ENCODE measurements around the gene MUC15.

The MUC15 gene

DNA sequence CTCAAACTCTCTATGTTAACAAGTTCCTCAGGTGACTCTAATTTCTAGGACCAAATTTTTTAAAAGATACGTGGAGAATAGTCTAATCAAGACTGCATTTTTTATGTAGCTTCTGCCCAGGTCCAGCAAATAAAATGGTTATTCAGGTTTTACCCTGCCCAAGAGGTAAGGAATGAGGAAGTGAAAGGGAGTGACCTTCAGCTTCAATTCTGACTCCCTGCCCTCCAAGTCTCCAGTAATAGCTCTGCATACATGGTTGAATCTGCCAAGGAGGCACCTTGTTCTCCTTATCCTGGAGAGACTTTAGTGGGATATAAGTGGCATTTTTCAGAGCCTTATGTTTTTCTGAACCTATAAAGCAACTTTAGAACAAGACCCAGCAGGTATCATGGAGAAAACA, 15.5 kb downstream of the MUC15 start:
- no peak for TF ChIP-seq EZH2 (IDR thresholded peaks at IDR 0.05)
- TF ChIP-seq POLR2AphosphoS5 (IDR thresholded peaks at IDR 0.05; ENCODE audit: borderline replicate concordance, low read depth, low read length): no peak
- TF ChIP-seq FOXP2 (optimal IDR thresholded peaks at IDR 0.05; ENCODE audit: control extremely low read depth, extremely low read length, insufficient read depth): no peak
- DNase-seq (ENCODE audit: low read depth, low spot score): no peak
- Histone ChIP-seq H3K9ac (ENCODE audit: insufficient read length) (no peak overlapping the region), H3K36me3 (ENCODE audit: insufficient read depth, low read length) (no peaks in the 10 kb centered on the region), H3K4me3 (no peak overlapping the region), H3K27ac (no peak overlapping the region), H3K9me3 (ENCODE audit: low read depth, low read length) (no peaks in the 10 kb centered on the region)

DNA sequence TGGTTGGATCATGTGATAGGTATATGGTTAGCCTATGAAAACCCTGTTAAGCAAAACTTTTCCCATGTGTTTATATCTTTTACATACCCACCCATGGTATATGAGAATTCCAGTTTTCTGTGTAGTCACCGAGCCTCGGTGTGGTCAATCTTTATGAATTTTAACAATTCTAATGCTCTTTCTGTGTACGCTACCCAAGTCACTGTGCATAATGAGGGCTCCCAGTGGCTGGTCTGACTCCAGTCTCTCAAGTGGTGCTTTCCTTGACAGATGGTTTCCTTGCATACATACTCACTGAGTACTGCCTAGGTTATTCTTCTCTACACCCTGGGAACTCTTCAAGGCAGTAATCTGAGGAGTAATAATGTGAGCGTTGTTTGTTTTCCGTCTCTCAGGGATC, 17.6 kb downstream of the MUC15 start:
- H3K9ac ChIP-seq (ENCODE audit: insufficient read length): no peak overlapping the region
- H3K27ac ChIP-seq: no peak overlapping the region
- H3K4me3 ChIP-seq: no peak overlapping the region
- DNase-seq (ENCODE audit: low read depth, low spot score): no peak
- H3K9me3 ChIP-seq (ENCODE audit: low read depth, low read length): no peaks in the 10 kb centered on the region
- H3K36me3 ChIP-seq (ENCODE audit: insufficient read depth, low read length): no peaks in the 10 kb centered on the region
- TF ChIP-seq FOXP2 (optimal IDR thresholded peaks at IDR 0.05; ENCODE audit: control extremely low read depth, extremely low read length, insufficient read depth) (no peak), EZH2 (IDR thresholded peaks at IDR 0.05) (no peak), POLR2AphosphoS5 (IDR thresholded peaks at IDR 0.05; ENCODE audit: borderline replicate concordance, low read depth, low read length) (no peak)

DNA sequence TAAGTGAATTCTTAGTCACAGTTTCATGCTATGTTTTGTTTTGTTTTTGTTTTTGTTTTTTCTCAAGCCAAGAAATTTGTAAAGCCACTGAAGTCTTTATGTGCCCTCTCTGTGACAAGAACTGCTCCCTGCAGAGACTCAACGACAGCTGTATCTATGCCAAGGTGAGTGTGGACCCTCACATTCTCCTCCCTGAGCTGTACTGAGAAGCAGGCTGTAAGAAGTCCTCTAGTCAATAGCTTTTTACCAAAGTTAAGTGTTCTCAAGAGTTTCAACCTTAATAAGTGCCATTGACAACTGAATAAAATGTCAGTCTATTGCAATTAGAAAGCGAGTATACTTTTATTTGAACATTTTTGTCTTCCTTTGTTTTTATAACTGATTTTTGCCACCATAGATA, 18.9 kb downstream of the MUC15 start:
- TF ChIP-seq FOXP2 (optimal IDR thresholded peaks at IDR 0.05; ENCODE audit: control extremely low read depth, extremely low read length, insufficient read depth) (no peak), POLR2AphosphoS5 (IDR thresholded peaks at IDR 0.05; ENCODE audit: borderline replicate concordance, low read depth, low read length) (no peak), EZH2 (IDR thresholded peaks at IDR 0.05) (no peak)
- no peak overlapping the region for H3K9ac ChIP-seq (ENCODE audit: insufficient read length)
- no peak for DNase-seq (ENCODE audit: low read depth, low spot score)
- H3K36me3 ChIP-seq (ENCODE audit: insufficient read depth, low read length): no peaks in the 10 kb centered on the region
- no peak overlapping the region for H3K27ac ChIP-seq
- no peak overlapping the region for H3K4me3 ChIP-seq
- H3K9me3 ChIP-seq (ENCODE audit: low read depth, low read length): no peaks in the 10 kb centered on the region

DNA sequence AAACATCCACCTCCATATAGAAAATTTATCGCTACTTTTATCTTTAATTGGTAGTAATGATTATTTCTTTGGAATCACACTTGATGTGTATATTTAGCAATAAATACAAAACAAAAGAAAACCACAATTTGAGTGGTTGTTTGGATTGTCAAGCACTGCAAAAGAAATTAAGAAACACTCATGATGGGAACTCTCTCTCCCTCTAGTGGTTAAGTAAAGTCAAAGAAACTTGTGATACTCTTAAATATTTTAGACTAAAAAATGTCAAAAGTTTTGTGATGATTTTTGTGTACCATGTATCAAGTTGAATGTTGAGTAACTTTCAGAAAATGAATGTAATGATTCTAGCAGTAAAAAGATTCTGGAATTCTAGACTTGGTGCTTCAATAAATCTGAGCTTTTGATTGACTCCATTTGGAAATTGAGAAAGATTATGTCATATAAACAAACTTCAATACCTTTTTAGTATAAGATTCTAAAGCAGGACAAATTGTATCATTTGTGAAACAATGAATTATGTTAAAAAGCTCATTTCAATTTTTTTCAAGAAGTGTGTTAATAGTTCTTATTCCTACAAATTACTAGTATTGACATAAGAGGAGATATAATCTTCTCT, 20.8 kb downstream of the MUC15 start:
- Histone ChIP-seq H3K36me3 (ENCODE audit: insufficient read depth, low read length) (no peaks in the 10 kb centered on the region), H3K9ac (ENCODE audit: insufficient read length) (no peak overlapping the region), H3K27ac (no peak overlapping the region), H3K9me3 (ENCODE audit: low read depth, low read length) (no peaks in the 10 kb centered on the region), H3K4me3 (no peak overlapping the region)
- no peak for DNase-seq (ENCODE audit: low read depth, low spot score)
- TF ChIP-seq EZH2 (IDR thresholded peaks at IDR 0.05) (no peak), POLR2AphosphoS5 (IDR thresholded peaks at IDR 0.05; ENCODE audit: borderline replicate concordance, low read depth, low read length) (no peak), FOXP2 (optimal IDR thresholded peaks at IDR 0.05; ENCODE audit: control extremely low read depth, extremely low read length, insufficient read depth) (no peak)

DNA sequence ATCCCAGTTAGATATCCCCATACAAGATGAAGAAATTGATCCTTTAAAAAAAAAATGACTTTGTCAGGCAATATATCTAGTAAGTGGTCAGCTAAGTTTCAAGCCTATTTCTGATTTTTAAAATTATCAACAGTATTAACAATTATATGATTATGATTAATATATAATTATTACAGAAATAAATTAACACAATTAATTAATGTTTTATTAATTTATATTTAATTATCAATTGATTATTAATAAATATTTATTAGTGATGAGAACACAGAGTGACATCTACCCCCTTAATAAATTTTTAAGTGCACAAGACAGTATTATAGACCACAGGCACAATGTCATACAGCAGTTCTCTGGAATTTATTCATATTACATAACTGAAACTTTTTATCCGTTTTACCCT, 22.0 kb downstream of the MUC15 start:
- Histone ChIP-seq H3K27ac (no peak overlapping the region), H3K36me3 (ENCODE audit: insufficient read depth, low read length) (no peaks in the 10 kb centered on the region), H3K9me3 (ENCODE audit: low read depth, low read length) (no peaks in the 10 kb centered on the region), H3K4me3 (no peak overlapping the region), H3K9ac (ENCODE audit: insufficient read length) (no peak overlapping the region)
- TF ChIP-seq EZH2 (IDR thresholded peaks at IDR 0.05) (no peak), FOXP2 (optimal IDR thresholded peaks at IDR 0.05; ENCODE audit: control extremely low read depth, extremely low read length, insufficient read depth) (no peak), POLR2AphosphoS5 (IDR thresholded peaks at IDR 0.05; ENCODE audit: borderline replicate concordance, low read depth, low read length) (no peak)
- DNase-seq (ENCODE audit: low read depth, low spot score): no peak

DNA sequence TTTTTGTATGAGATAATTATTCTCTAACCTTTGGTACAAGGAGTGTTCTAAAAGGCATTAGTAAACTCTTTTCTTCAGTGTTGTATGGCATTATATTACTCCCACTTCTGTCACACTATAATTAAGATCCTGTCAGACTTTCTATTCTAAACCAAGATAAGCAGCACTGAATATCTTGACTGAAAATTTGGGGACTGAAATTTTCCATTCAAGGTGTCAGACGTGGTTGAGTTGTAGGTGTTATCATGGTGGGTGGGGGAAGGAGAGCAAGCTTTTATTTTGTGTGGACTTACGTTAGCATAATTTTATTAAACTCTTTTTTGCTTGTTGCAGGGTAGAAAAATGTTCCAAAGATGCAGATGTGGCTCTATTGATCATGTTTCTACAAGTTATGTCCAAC, 22.9 kb downstream of the MUC15 start:
- Histone ChIP-seq H3K9ac (ENCODE audit: insufficient read length) (no peak overlapping the region), H3K36me3 (ENCODE audit: insufficient read depth, low read length) (no peaks in the 10 kb centered on the region), H3K27ac (no peak overlapping the region), H3K9me3 (ENCODE audit: low read depth, low read length) (no peaks in the 10 kb centered on the region), H3K4me3 (no peak overlapping the region)
- TF ChIP-seq EZH2 (IDR thresholded peaks at IDR 0.05) (no peak), POLR2AphosphoS5 (IDR thresholded peaks at IDR 0.05; ENCODE audit: borderline replicate concordance, low read depth, low read length) (no peak), FOXP2 (optimal IDR thresholded peaks at IDR 0.05; ENCODE audit: control extremely low read depth, extremely low read length, insufficient read depth) (no peak)
- no peak for DNase-seq (ENCODE audit: low read depth, low spot score)

DNA sequence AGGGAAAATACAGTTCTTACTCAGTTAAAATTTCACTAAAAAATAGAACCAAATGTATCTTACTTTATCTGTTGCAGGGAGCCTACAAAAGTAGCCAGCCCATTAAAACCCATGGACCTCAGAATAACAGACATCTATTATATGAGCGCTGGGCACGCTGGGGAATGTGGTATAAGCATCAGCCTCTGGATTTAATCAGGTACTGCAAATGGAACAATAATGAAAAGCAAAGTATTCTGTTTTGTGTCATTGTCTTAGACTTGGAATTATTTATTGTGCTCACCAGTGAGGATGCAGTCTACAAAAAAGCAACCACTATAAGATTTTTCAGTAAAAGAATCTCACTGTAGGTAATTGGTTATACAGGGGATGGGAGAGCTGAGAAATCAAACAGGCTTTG, 30.2 kb downstream of the MUC15 start:
- no peaks in the 10 kb centered on the region for H3K36me3 ChIP-seq (ENCODE audit: insufficient read depth, low read length)
- no peak overlapping the region for H3K27ac ChIP-seq
- DNase-seq (ENCODE audit: low read depth, low spot score): no peak
- no peak overlapping the region for H3K4me3 ChIP-seq
- TF ChIP-seq FOXP2 (optimal IDR thresholded peaks at IDR 0.05; ENCODE audit: control extremely low read depth, extremely low read length, insufficient read depth): no peak
- H3K9me3 ChIP-seq (ENCODE audit: low read depth, low read length): no peaks in the 10 kb centered on the region
- no peak overlapping the region for H3K9ac ChIP-seq (ENCODE audit: insufficient read length)

DNA sequence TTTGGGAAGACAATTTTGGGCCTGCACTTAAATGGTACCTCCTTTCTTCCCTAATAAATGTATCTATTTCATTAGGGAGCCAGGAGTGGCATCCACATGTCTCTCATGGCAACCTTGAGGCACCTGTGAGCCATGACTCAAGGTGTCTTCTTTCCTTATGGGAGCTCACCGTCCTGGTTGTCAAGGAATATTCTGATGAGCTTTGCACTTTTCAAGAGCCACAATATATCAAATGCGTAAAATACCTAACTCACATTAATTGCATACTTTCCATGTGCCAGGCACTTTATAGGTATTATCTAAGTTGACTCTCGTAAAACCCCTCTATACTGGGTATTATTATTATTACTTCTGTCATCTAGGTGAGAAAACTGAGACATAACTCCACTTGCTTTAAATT, 32.5 kb downstream of the MUC15 start:
- H3K36me3 ChIP-seq (ENCODE audit: insufficient read depth, low read length): no peaks in the 10 kb centered on the region
- TF ChIP-seq EZH2 (IDR thresholded peaks at IDR 0.05): no peak
- TF ChIP-seq FOXP2 (optimal IDR thresholded peaks at IDR 0.05; ENCODE audit: control extremely low read depth, extremely low read length, insufficient read depth): no peak
- TF ChIP-seq POLR2AphosphoS5 (IDR thresholded peaks at IDR 0.05; ENCODE audit: borderline replicate concordance, low read depth, low read length): no peak
- H3K4me3 ChIP-seq: no peak overlapping the region
- DNase-seq (ENCODE audit: low read depth, low spot score): no peak
- no peak overlapping the region for H3K27ac ChIP-seq
- no peaks in the 10 kb centered on the region for H3K9me3 ChIP-seq (ENCODE audit: low read depth, low read length)
- no peak overlapping the region for H3K9ac ChIP-seq (ENCODE audit: insufficient read length)

DNA sequence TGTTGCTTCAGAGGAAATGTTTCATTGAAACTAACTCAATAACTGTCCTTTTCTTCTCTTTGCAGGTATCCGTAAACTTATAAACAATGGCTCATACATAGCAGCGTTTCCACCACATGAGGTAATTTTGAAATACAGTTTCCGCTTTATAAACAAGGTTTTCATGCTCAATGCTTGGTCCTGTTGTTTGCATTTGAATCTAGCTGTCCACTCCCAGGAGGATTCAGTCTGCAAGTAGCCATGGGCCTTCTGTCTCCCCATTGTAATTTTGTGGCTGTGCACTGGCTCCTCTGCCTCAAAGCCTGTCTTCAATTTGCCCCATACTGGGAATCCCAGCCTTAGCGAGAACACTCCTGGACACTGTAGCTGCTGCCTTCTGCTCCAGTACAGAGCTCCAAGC, 34.7 kb downstream of the MUC15 start:
- no peak for DNase-seq (ENCODE audit: low read depth, low spot score)
- H3K9me3 ChIP-seq (ENCODE audit: low read depth, low read length): no peaks in the 10 kb centered on the region
- no peak for TF ChIP-seq POLR2AphosphoS5 (IDR thresholded peaks at IDR 0.05; ENCODE audit: borderline replicate concordance, low read depth, low read length)
- TF ChIP-seq FOXP2 (optimal IDR thresholded peaks at IDR 0.05; ENCODE audit: control extremely low read depth, extremely low read length, insufficient read depth): no peak
- no peak for TF ChIP-seq EZH2 (IDR thresholded peaks at IDR 0.05)
- no peak overlapping the region for H3K27ac ChIP-seq
- no peak overlapping the region for H3K9ac ChIP-seq (ENCODE audit: insufficient read length)
- H3K4me3 ChIP-seq: no peak overlapping the region
- H3K36me3 ChIP-seq (ENCODE audit: insufficient read depth, low read length): no peaks in the 10 kb centered on the region

Data from SK-N-MC (cell line).